Activated T-cell treated with anti-CD3 and anti-CD28 coated beads, Interleukin-2, amount 50 U/mL, for 24 hours (primary cell): Measurements from ENCODE around the gene PPP3R2.

ENCODE experiments used
- DNase-seq: peaks from one replicate; pipeline ENCODE4 v3.0.0-alpha.2; 2020
- H3K27ac Mint-ChIP-seq: 2 replicates; pipeline ENCODE4 v1.8.0; 2020; ENCODE audit warnings: mild to moderate bottlenecking, mixed read lengths
- H3K27me3 Mint-ChIP-seq: 2 replicates; pipeline ENCODE4 v1.8.0; 2020; ENCODE audit warnings: mixed read lengths
- H3K36me3 Mint-ChIP-seq: 2 replicates; pipeline ENCODE4 v1.8.0; 2020; ENCODE audit warnings: low read depth, mixed read lengths
- H3K4me1 Mint-ChIP-seq: 2 replicates; pipeline ENCODE4 v1.8.0; 2020; ENCODE audit warnings: low read depth, mixed read lengths
- H3K4me3 Mint-ChIP-seq: 2 replicates; pipeline ENCODE4 v1.8.0; 2020; ENCODE audit warnings: mild to moderate bottlenecking, moderate library complexity, mixed read lengths
- H3K9me3 Mint-ChIP-seq: 2 replicates; pipeline ENCODE4 v1.8.0; 2020; ENCODE audit warnings: mixed read lengths

The PPP3R2 gene, protein sequence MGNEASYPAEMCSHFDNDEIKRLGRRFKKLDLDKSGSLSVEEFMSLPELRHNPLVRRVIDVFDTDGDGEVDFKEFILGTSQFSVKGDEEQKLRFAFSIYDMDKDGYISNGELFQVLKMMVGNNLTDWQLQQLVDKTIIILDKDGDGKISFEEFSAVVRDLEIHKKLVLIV

DNA sequence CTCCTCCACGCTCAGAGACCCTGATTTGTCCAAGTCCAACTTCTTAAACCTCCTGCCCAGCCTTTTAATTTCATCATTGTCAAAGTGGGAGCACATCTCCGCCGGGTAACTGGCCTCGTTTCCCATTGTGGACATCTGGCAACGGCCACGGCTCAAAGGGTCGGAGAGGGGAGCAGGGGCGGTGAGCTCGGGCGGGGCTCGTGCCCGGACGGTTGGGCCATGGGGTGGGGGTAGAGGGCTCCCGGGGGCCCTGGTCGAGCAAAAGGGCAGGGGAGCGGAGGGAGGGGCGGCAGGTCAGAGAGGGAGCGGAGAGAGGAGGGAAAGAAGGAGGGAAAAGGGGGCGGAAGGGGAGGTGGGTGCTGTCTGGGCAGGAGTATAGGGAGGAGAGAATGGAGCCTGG lies at the start of gene PPP3R2:
TSS of gene PPP3R2 (minus strand) at position 174 of the 400 bp plus-strand sequence. CDS start at position 126, 48 bp downstream.
- Mint-ChIP-seq H3K4me1 (no peaks in the 10 kb centered on the region), H3K27ac (no peak within 1 kb of the TSS), H3K27me3 (peaks cover 2% of the 10 kb centered on the region), H3K4me3 (no peak within 1 kb of the TSS), H3K9me3 (no peaks in the 10 kb centered on the region), H3K36me3 (no peaks in the 10 kb centered on the region)
- DNase-seq = no peak

DNA sequence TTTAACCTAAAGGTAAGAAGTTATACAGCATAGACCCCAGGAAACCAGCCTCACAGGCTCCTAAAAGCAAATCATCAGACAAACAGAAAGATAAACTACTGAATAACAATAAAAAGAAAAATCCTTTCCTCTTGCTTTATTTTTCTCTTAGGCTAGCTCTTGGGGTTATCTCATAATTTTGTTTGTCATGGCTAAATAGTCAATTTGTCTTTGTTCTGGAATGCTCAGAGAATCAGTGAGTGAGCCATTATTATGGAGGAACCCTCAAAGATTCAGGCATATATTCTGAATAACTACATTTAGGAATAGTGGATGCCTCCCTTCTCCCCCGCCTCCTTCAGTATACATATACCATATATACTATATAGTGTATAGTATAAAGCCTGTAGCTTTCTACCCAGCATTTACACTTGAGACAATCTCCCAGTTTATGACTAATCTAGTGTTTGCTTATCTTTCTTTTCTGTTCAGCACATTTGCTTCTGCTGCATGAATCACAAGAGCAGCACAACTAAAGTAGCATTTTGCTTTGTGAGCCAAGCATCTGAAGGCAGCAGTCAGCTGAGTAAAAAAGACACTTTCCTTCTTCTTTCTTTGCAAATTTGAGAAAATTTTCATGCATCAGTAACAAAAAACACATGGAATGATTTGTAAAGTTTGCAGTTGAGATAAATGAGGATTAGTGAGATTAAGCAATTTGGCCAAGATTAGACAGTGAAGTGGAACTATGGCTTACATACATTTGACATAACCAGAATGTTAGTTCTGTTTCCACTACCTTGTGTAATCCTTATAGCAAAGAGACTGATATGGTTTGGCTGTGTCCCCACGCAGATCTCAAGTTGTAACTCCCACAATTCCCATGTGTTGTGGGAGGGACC lies 45.3 kb upstream of the PPP3R2 start:
- Mint-ChIP-seq H3K4me3 (no peak overlapping the region), H3K36me3 (no peaks in the 10 kb centered on the region), H3K4me1 (no peaks in the 10 kb centered on the region), H3K9me3 (peaks cover 6% of the 10 kb centered on the region), H3K27ac (no peak overlapping the region), H3K27me3 (peaks cover under 1% of the 10 kb centered on the region)
- DNase-seq = no peak

DNA sequence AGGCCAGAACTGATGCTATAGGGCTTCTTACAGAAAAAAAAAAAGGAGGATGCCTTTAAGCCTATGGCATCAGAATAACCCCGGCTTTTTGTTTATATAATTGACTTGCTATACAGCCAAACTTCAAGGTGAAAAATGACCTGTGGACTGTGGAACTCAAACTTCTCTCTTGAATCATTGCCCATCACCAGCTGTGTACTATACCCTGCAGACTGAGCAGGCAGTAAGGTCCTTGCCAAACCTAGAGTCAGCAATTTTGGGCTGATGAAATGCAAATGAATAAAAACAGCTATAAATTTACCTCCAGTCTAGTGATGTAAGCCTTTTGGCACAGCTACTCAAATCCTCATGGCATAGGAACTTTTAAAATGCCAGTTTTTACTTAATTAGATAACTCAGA lies 44.5 kb upstream of the PPP3R2 start:
- no peak for DNase-seq
- Mint-ChIP-seq H3K36me3 (no peaks in the 10 kb centered on the region), H3K27ac (no peak overlapping the region)

DNA sequence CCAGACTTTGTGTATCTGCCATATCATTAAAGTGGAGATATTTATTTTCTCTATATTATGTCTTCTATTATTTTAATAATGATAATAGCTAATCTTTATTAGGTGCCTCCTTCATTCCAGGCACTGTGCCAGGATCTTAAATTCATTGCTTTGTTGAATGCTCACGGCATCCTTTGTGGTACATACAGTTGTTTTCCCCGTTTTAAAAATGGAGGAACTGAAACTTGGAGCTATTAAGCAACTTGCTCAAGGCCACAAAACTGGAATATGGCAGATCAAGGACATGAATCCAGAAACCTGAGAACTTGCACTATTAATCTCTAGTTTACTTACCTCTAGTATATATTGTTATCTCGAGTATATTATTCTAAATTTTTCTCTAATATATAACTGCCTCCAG lies 41.5 kb upstream of the PPP3R2 start:
- no peaks in the 10 kb centered on the region for H3K9me3 Mint-ChIP-seq
- no peaks in the 10 kb centered on the region for H3K27me3 Mint-ChIP-seq
- H3K36me3 Mint-ChIP-seq = no peaks in the 10 kb centered on the region
- DNase-seq = no peak
- H3K27ac Mint-ChIP-seq = no peak overlapping the region
- H3K4me3 Mint-ChIP-seq = no peak overlapping the region
- H3K4me1 Mint-ChIP-seq = no peaks in the 10 kb centered on the region

More for the DNA sequence above, 44.5 kb upstream of the PPP3R2 start:
- Mint-ChIP-seq H3K9me3 (peaks cover 6% of the 10 kb centered on the region), H3K4me1 (no peaks in the 10 kb centered on the region), H3K4me3 (no peak overlapping the region), H3K27me3 (no peaks in the 10 kb centered on the region)

DNA sequence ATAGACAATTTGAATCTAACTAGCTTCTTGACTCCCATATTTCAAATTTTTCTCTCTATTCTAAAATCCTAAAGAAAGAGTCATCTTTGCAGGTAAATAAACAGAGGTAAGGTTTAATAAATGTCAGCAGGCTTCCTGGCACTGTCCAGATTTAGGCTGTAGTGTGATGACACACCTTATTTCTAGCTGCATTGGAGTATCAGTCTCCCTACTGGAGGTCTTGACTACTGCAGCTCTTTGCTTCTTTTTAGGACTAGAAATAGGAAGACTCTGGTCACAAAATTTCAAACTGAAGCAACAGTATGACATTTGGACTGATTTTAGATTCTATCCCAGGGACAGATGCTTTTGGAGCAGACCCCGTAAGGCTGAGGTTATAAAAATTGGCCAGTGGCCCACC lies 40.7 kb upstream of the PPP3R2 start:
- Mint-ChIP-seq H3K27me3 (no peaks in the 10 kb centered on the region), H3K36me3 (no peaks in the 10 kb centered on the region), H3K27ac (no peak overlapping the region), H3K9me3 (no peaks in the 10 kb centered on the region), H3K4me1 (no peaks in the 10 kb centered on the region), H3K4me3 (no peak overlapping the region)
- no peak for DNase-seq

DNA sequence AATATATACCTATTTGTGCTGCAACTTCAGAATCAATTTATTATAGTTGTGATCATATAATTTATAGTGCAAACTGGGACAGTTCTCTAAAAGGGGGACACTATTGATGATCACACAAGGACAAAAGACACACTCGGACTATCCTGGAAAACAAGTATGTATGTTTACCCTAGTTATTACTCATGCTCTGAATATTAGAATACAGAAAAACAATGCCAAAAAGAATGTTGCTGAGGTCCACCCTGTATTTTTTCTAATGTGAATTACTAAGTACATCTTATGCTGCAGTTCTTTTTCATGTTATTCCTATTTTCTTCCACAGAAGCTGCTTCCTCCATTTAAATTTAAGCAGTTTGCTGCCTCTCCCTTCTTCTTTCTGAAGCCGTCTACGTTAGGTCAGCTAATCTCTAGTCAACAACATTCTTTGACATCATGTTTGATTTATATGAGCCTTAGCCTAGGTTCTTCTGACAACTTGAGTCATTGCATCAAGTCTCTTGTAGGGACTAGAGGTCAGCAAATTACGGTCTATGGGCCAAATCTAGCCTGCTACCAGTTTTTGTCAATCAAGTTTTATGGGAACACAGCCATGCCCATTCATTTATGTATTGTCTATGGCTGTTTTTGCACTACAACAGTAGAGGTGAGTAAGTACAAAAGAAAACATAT lies 40.1 kb upstream of the PPP3R2 start:
- no peak for DNase-seq

DNA sequence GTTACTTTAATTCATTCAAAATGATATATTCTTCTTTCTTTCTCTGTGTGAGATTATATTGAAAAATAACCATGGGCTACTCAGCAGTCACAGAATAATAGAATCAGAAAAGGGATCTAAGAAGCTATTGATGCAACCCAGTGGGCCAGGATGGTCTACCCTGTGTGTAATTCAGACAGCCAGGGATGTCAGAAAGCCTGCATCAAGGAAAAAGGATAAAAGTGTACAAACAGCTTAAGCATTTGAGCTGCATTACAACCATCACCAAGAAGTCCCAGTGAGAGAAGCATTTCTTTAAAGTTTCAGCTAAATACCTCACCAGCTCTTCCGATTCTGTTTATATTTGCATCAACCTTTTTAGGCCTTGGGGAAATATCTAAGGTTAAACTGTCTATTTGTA lies 37.8 kb upstream of the PPP3R2 start:
- Mint-ChIP-seq H3K27ac (no peak overlapping the region), H3K9me3 (no peaks in the 10 kb centered on the region), H3K4me3 (no peak overlapping the region), H3K36me3 (no peaks in the 10 kb centered on the region), H3K4me1 (no peaks in the 10 kb centered on the region), H3K27me3 (no peaks in the 10 kb centered on the region)
- DNase-seq = no peak

More for the DNA sequence above, 40.1 kb upstream of the PPP3R2 start:
- Mint-ChIP-seq H3K4me3 (no peak overlapping the region), H3K27ac (no peak overlapping the region), H3K9me3 (no peaks in the 10 kb centered on the region), H3K27me3 (no peaks in the 10 kb centered on the region), H3K4me1 (no peaks in the 10 kb centered on the region), H3K36me3 (no peaks in the 10 kb centered on the region)

DNA sequence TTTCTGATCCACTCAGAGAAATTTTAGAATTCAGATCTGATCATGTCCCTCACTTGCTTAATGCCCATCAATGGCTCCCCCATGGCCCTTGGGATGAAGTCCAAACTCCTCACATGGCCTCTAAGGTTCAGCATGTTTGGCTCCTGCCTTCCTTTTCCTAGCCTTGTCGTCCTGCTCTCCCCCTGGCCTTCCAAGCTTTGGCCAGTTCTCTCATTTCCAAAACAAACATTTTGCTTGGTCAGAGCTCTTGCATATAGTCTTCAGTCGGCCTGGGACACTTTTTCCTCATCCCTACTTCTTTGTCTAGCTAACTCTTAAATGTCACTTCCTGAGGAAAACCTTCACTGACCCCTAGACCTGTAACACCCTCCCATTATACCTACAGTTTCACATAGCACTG lies 37.1 kb upstream of the PPP3R2 start:
- H3K4me1 Mint-ChIP-seq = no peaks in the 10 kb centered on the region
- no peaks in the 10 kb centered on the region for H3K9me3 Mint-ChIP-seq
- no peak overlapping the region for H3K4me3 Mint-ChIP-seq
- H3K27me3 Mint-ChIP-seq = no peaks in the 10 kb centered on the region
- H3K36me3 Mint-ChIP-seq = no peaks in the 10 kb centered on the region
- no peak overlapping the region for H3K27ac Mint-ChIP-seq
- no peak for DNase-seq

DNA sequence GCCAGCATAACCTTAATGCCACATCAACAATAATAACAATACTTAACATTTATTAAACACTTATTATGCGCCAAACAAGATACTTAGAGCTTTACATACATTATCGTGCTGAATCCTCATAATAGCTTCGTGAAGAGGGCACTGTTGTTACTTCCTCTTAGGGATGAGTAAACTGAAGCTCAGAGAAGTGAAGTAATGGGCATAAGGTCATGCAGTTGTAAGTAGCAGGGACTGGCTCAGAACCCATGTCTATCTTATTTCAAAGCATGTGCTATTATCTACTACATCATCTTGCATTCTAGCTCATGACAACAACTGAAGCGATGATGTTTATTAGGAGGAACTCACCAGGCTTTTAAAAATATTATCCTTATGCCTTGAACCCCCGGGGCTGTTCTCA lies 34.9 kb upstream of the PPP3R2 start:
- Mint-ChIP-seq H3K27me3 (no peaks in the 10 kb centered on the region), H3K4me1 (peaks cover 6% of the 10 kb centered on the region), H3K4me3 (no peak overlapping the region), H3K36me3 (no peaks in the 10 kb centered on the region), H3K9me3 (no peaks in the 10 kb centered on the region), H3K27ac (no peak overlapping the region)
- no peak for DNase-seq

DNA sequence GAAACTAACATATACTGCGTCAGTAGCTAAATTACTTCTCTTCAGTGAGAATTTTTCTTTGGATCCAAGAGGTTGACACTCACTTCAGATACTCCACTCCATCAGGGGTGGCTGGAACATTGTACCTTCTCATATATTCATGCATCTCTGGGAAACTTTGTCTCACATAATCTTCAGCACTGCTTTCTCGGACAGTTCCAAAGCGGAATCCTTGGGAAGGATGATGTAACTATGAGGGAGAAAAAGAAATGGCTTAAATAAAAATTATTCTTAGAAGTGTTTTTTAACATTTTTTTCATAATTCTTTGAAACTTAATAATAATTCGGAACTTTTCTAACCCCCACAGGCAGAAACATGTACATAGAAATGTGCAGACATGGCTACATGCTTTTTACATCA lies 33.4 kb upstream of the PPP3R2 start:
- no peaks in the 10 kb centered on the region for H3K36me3 Mint-ChIP-seq
- H3K9me3 Mint-ChIP-seq = no peaks in the 10 kb centered on the region
- H3K27me3 Mint-ChIP-seq = no peaks in the 10 kb centered on the region
- no peak overlapping the region for H3K4me3 Mint-ChIP-seq
- DNase-seq = no peak
- peaks cover 6% of the 10 kb centered on the region for H3K4me1 Mint-ChIP-seq
- H3K27ac Mint-ChIP-seq = no peak overlapping the region

DNA sequence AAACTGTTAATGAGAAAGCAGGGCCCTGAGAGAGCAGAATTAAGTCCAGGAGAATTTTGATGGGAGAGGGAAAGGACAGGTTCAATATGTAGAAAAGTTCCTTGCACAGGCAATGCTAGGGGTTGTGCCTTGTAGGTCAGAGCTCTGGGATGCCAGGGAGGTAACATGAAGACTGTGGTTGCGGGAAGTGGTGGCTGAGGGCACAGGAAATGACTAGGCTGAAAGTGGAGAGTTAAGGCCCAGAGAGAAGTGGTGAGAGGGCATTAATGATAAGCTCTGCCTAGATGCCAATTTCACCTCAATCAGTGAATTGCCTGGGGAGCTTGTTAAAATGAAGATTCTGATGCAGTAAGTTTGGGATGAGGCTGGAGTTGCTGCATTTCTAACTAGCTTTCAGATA lies 31.5 kb upstream of the PPP3R2 start:
- Mint-ChIP-seq H3K9me3 (no peaks in the 10 kb centered on the region), H3K27me3 (no peaks in the 10 kb centered on the region), H3K4me3 (no peak overlapping the region), H3K36me3 (no peaks in the 10 kb centered on the region), H3K4me1 (peaks cover 6% of the 10 kb centered on the region), H3K27ac (no peak overlapping the region)
- no peak for DNase-seq

DNA sequence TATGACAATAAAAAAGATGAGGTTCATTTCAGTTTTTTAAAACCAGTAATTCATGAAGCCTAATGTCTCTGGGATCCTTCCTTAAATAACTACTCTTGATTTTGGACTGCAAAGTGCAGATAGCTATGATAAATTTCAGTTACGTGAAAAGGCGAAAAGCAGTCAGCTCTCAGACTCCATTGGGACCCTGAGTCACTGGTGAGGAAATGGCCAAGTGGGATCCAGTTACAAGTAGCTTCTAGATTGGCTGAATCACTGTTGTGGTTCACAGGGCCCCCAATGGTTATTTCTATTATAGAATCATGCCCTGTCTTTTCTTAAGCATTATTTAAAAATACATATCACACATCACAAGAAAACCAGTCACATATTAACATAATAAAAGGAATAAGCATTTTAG lies 31.1 kb upstream of the PPP3R2 start:
- H3K27me3 Mint-ChIP-seq = no peaks in the 10 kb centered on the region
- no peak for DNase-seq
- H3K36me3 Mint-ChIP-seq = no peaks in the 10 kb centered on the region

DNA sequence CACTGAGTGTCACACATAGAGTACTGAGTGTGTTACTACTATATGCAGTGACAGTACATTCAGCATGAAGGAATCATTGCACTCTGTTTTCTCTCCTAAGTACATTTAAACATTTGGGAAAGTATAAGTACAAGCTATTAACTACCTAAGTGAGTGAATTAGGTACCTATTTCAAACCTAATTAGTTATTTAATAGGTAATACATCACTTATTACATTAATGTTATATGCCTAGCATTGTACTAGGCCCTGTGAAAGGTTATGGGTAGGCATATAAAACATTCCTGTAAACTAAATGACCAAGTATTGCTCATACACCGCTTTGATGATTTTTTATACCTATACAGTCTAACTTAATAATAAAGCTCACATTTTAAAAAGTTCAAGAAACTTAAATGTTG lies 25.7 kb upstream of the PPP3R2 start:
- H3K4me3 Mint-ChIP-seq = no peak overlapping the region
- H3K36me3 Mint-ChIP-seq = no peaks in the 10 kb centered on the region
- H3K9me3 Mint-ChIP-seq = no peaks in the 10 kb centered on the region
- H3K4me1 Mint-ChIP-seq = no peaks in the 10 kb centered on the region
- H3K27ac Mint-ChIP-seq = no peak overlapping the region
- peaks cover 5% of the 10 kb centered on the region for H3K27me3 Mint-ChIP-seq
- no peak for DNase-seq

More for the DNA sequence above, 31.1 kb upstream of the PPP3R2 start:
- no peaks in the 10 kb centered on the region for H3K9me3 Mint-ChIP-seq
- no peak overlapping the region for H3K4me3 Mint-ChIP-seq
- H3K27ac Mint-ChIP-seq = no peak overlapping the region
- H3K4me1 Mint-ChIP-seq = peaks cover 6% of the 10 kb centered on the region

DNA sequence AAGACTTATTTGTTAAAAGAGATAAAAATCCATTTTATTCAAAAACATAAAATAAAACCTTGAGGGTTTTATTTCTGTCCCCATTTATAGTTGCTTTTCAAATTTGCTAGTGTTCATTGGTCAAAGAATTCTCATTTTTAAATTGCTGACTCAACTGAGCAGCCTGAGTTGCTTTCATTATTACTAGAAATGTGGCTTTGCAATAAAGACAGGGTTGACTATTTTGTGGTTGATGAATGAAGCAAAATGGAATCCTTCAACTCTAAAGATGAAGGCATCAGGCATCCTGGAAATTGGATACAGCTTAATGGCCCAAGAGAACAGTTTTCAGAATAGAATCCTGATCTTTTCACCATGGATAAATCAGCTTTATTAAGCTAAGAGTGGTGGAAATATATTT lies 23.9 kb upstream of the PPP3R2 start:
- H3K27ac Mint-ChIP-seq = no peak overlapping the region
- no peaks in the 10 kb centered on the region for H3K36me3 Mint-ChIP-seq
- H3K4me3 Mint-ChIP-seq = no peak overlapping the region
- no peaks in the 10 kb centered on the region for H3K4me1 Mint-ChIP-seq
- DNase-seq = no peak
- H3K9me3 Mint-ChIP-seq = no peaks in the 10 kb centered on the region
- peaks cover 5% of the 10 kb centered on the region for H3K27me3 Mint-ChIP-seq

DNA sequence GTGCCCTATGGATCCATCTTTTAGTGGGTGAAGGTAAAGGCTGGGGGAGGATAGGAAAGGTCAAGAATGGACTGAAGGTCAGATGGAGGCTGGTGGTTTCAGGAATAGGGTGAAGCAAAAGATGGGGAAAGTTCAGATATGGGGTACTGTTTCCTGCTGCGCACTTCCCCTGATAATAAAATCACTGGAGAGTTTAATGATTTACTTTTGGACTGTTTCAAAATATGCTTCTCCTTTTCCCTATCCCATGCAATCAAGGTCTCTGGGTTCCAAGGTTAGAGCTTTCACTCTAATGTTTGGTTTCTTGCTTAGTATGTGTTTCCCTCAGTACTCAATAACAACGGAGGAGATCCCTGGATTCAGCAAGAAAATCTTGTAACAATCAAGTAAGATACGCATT lies 10.8 kb upstream of the PPP3R2 start:
- Mint-ChIP-seq H3K36me3 (no peaks in the 10 kb centered on the region), H3K4me3 (no peak overlapping the region), H3K27ac (no peak overlapping the region), H3K27me3 (peaks cover 9% of the 10 kb centered on the region), H3K9me3 (no peaks in the 10 kb centered on the region), H3K4me1 (peaks cover 4% of the 10 kb centered on the region)
- DNase-seq = no peak
